Measurements from ENCODE around the gene LHFPL3. TPM values are rescaled to one million over a fixed set of nuclear protein-coding genes. Genes with fewer than 3 reads are reported as not detected.

LHFPL3 gene
- total RNA-seq, 1 donor from 2014 or later = not detected

- Histone ChIP-seq H3K27me3 (ENCODE audit: control insufficient read depth, insufficient read depth, low read length) (no peaks in the 10 kb centered on the region), H3K4me3 (ENCODE audit: low read depth, low read length) (no peak overlapping the region), H3K36me3 (ENCODE audit: control insufficient read depth, insufficient read depth, low read length) (no peaks in the 10 kb centered on the region)
- no peak for DNase-seq (ENCODE audit: low read depth)
- no peak for FAIRE-seq
- no peak for TF ChIP-seq CTCF (IDR thresholded peaks at IDR 0.05; ENCODE audit: insufficient read depth, low read length, severe bottlenecking)
Observed at GRCh38 chr7:104950006-104950405, 621.6 kb downstream of the LHFPL3 start.

DNA sequence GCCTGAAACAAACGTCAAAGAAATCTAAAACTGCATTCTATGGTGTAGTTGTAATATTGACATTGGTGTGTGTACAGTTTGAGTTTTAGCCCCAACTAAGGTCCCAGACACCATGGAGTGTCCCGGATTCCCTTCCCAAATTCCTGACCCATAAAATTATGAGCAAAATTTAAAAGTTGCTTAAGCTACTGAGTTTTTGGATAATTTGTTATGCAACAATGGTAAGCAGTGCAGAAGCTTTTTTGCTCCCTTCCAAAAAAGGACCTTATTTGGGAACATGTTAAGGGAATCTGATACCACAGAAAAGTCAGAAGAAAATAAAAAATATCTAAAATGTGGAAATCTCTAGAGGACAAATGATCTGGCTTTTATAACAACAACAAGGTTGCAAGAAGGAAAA, 622.4 kb downstream of the LHFPL3 start:
- H3K27me3 ChIP-seq (ENCODE audit: control insufficient read depth, insufficient read depth, low read length) = no peaks in the 10 kb centered on the region
- DNase-seq (ENCODE audit: low read depth) (no peak), FAIRE-seq (no peak)
- H3K4me3 ChIP-seq (ENCODE audit: low read depth, low read length) = no peak overlapping the region
- H3K36me3 ChIP-seq (ENCODE audit: control insufficient read depth, insufficient read depth, low read length) = no peaks in the 10 kb centered on the region
- no peak for TF ChIP-seq CTCF (IDR thresholded peaks at IDR 0.05; ENCODE audit: insufficient read depth, low read length, severe bottlenecking)

GRCh38 chr7:104951546-104951945, 623.1 kb downstream of the LHFPL3 start:
- no peaks in the 10 kb centered on the region for H3K27me3 ChIP-seq (ENCODE audit: control insufficient read depth, insufficient read depth, low read length)
- no peak for TF ChIP-seq CTCF (IDR thresholded peaks at IDR 0.05; ENCODE audit: insufficient read depth, low read length, severe bottlenecking)
- DNase-seq (ENCODE audit: low read depth) (peak; percentile 47), FAIRE-seq (no peak)
- H3K4me3 ChIP-seq (ENCODE audit: low read depth, low read length) = no peak overlapping the region
- H3K36me3 ChIP-seq (ENCODE audit: control insufficient read depth, insufficient read depth, low read length) = no peaks in the 10 kb centered on the region

- DNase-seq (ENCODE audit: low read depth) (no peak), FAIRE-seq (no peak)
- no peak for TF ChIP-seq CTCF (IDR thresholded peaks at IDR 0.05; ENCODE audit: insufficient read depth, low read length, severe bottlenecking)
- H3K27me3 ChIP-seq (ENCODE audit: control insufficient read depth, insufficient read depth, low read length) = no peaks in the 10 kb centered on the region
- no peaks in the 10 kb centered on the region for H3K36me3 ChIP-seq (ENCODE audit: control insufficient read depth, insufficient read depth, low read length)
- no peak overlapping the region for H3K4me3 ChIP-seq (ENCODE audit: low read depth, low read length)
Observed at GRCh38 chr7:104955276-104955675, 626.9 kb downstream of the LHFPL3 start.

Other genes with a start within 250 kb of the LHFPL3 start
- gene ORC5, start 120.6 kb upstream of the LHFPL3 start, total RNA-seq = 19.1 and 25.0 TPM in 2 replicates

Data from bronchial epithelial cell (primary cell).